ENCODE data around the gene PIK3C3.

GRCh38 chr18:42072407-42072806 lies 117.4 kb downstream of the PIK3C3 start:
- TF ChIP-seq POLR2A (IDR thresholded peaks at IDR 0.05; ENCODE audit: low read depth, low read length) (no peak), POLR2AphosphoS5 (IDR thresholded peaks at IDR 0.05; ENCODE audit: low read depth, low read length) (no peak), TAF1 (IDR thresholded peaks at IDR 0.05; ENCODE audit: borderline replicate concordance, low read depth, low read length) (no peak)

Measured in GM12892 (cell line).